Measurements from ENCODE around the gene RASAL2.

GRCh38 chr1:178294654-178295053, 200.8 kb downstream of the RASAL2 start:
- TF ChIP-seq ATOH8 (CRISPR knock-in tag; IDR thresholded peaks at IDR 0.05; ENCODE audit: low read depth) (no peak), CHD4 (IDR thresholded peaks at IDR 0.05; ENCODE audit: borderline replicate concordance) (no peak), EP300 (IDR thresholded peaks at IDR 0.05) (no peak), RCOR1 (IDR thresholded peaks at IDR 0.05; ENCODE audit: low read depth, low read length) (no peak), BHLHE40 (IDR thresholded peaks at IDR 0.05; ENCODE audit: low read depth, low read length) (no peak), MYC (IDR thresholded peaks at IDR 0.05; ENCODE audit: borderline replicate concordance, low read length) (no peak), MAX (IDR thresholded peaks at IDR 0.05) (no peak), ZFP36 (IDR thresholded peaks at IDR 0.05; ENCODE audit: borderline replicate concordance, partially characterized antibody) (no peak), POLR2A (IDR thresholded peaks at IDR 0.05; ENCODE audit: low read length) (no peak)

All from A549 (cell line).